Mesenteric fat pad (tissue), 1 donor: ENCODE results near the gene RHCG. TPM values are rescaled to one million over a fixed set of nuclear protein-coding genes. Genes with fewer than 3 reads are reported as not detected.
A peak's percentile ranks its signal among the peaks of the same experiment; 100 is the strongest.

Experiments used
- DNase-seq: peaks from one replicate; pipeline ENCODE4 v3.0.0-alpha.2; 2020; ENCODE audit warnings: low spot score
- total RNA-seq: library from RNA; stranded (reverse); fragmentation: NEBNext Ultra II Directional; extraction: Animal tissue kit (Norgen Biotek cat#: 25700); gene quantifications from one replicate; pipeline ENCODE4 v1.2.1, GENCODE V29; 2021
- donor health status: DM: yes; HTN: yes; CAD: no.

The RHCG gene
- total RNA-seq, 1 donor from 2014 or later, result 5.7 TPM

DNA sequence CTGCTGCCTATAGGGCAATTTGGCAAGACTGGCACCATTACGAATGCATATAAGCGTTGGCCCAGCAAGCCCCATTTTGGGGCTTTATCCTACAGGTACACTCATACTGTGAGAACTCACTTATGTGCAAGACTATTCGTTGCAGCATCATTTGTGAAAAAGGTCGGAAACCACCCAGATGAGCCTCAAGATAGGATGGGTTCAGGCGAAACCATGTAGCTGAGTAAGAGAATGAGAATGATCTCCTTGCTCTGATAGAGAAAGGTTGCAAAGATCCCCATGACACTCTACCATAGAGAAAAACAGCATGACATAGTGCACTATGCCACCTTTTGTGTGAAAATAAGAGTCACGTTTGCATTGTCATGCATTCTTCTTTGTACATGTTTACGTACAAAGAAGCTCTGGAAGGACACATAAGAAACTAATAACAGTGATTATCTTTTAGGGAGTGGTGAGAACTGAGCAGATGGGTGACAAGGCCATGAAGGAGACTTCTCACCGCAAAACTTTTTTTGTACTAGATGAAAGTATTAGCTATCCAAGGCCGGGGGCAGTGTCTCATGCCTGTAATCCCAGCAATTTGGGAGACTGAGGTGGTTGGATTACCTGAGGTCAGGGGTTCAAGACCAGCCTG is 50.0 kb downstream of the RHCG start:
- DNase-seq, result no peak

DNA sequence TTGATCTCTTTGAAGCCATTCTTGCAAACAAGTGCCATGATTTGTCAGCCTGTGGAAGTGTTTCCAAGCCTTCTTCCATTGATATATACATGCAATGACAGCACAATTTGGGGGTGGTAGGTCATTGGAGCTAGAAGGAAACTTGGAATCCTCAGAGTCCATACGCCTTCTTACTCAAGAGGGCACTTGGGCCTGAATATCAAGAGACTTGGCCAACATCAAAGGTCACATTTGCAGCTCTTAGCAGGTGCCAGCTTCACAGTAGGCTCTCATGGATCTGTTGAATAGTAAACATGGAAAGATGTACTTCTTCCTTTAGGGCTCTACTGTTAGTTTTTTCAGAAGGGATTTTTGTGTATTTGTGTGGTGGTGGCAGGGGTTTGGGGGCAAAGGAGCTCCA is 50.9 kb downstream of the RHCG start:
- DNase-seq, result no peak

DNA sequence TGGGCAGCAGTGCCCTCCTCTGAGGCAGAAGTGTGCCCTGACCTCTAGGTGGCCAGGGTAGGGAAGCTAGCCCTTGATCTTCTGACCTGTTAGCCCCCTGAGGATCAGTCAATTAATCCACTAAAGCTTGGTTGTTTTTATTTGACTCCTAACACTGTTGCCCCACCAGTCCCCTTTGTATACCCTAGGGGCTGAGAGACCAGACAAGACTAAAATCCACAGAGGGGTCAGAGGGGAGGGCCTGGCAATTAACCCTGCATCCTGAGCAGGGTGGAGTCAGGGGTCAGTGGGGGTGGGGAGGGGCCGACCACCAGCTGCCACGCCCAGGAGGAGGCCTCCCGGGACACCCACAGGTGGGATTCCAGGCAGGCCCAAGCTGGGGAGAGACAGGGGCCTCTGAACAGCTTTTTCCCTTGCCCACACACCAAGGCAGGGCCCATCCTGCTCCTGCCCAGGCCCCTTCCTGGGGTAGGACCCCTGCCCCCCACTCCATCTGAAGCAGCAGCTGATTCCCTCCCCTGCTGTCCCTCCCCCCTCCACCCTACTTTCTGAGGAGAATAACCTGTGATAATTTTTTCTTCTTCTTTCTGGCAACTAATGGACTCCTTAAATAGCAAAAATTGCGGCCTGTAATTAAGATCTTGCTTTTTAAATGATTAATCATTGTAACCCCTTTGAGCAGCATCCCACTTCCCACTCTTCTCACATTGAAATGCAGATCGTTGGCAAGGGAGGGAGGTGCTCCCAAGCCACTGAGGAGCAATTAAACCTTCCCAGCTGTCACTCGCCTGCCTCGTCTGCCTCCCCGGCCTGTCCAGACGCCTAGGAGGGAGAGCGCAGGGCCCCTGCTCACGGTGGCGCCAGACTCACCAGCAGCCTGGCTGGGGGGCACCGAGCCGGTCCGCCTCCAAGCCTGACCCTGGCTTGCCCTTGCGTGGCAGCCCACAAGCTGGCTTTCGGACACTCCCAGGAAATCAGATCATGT is 51.9 kb downstream of the RHCG start:
- DNase-seq, result no peak

DNA sequence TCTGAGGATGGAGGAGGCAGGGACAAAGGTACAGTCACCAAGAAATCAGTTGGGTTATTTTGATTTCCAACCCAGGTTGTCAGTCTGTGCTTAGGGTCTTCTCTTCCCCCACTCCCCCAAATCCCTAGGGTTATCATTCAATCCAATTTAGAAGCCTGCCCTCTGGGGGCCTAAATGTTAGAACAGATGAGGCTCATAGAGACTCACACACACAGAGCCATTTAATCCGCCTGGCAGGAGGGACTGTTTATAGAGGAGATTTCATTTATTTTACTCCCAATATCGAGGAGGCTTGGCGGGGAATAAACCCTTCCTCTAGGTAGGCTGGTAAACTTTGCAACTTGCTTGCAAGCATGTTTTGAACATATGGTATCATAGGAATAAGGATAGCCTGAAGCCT is 52.8 kb downstream of the RHCG start:
- DNase-seq, result no peak

DNA sequence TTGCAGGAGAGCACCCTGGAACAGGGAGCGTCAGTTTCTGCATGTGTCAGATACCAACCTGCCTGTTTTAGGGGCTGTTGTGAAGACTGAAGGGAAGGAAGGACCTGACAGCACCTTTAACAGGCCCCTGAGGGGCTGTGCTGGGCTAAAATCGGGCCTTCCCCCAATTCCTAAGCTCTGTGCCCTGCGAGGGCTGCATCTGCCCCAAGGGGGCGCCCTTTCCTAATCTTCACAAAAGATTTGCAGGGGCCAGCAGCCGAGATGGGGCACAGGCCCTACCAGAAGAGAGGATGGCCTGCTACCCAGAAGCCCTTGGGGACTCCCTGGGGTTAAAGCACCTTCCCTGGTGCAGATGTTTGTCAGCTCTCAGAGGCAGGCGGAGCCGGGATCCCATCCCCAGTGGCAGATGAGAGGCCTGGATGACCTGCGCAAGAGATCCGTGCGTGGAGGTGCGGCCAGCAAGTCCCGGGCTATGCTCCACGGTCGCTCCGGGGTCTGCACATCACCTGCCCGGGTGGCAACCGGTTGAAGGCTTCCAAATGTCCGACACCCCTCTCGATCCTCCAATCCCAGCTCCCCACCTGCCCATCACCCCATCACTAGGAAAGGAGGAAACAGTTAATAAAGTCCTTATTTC is 53.6 kb downstream of the RHCG start:
- no peak for DNase-seq

DNA sequence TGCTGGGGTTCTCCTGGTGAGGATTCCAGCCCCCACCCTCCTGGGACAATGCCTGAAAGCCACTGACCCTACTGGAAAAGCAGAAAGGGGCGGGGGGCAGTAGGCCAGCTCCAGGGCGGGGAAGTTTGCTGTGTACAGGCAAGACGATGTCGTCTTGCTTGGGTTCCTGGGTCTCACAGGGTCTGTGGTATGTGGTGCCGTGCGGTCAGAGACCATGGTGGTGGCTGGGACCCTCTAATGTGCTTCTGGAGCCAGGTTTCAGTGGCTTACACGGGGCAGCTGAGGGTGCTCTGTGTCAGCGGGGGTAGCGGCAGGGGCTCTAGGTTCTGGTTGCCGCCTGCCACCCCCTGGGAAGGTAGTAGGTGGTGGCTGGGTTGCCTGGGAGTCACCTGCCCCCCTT is 54.2 kb downstream of the RHCG start:
- no peak for DNase-seq

DNA sequence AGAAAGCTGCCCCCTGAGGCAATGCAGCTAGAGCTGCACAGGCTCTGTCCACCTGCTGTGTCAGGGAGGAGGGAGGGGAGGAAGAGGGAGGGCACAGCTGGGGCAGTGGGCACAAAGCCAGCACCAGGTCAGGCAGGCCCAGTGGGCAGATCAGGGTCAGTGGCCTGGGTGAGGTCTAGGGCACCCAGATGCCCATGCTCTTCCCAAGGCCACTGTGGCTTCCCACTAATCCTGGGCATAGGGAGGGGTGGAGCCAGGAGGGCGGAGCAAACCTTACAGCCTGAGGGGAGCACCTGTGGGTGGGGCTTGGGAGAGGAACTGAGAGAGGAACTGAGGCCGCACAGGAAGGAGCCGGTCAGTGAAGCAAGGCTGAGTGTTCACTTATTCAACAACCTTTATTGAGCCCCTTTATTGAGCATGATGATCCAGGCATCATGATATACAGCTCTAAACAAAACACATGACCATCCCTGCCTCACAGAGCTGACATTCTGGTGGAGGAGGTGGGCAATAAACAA is 55.0 kb downstream of the RHCG start:
- no peak for DNase-seq

DNA sequence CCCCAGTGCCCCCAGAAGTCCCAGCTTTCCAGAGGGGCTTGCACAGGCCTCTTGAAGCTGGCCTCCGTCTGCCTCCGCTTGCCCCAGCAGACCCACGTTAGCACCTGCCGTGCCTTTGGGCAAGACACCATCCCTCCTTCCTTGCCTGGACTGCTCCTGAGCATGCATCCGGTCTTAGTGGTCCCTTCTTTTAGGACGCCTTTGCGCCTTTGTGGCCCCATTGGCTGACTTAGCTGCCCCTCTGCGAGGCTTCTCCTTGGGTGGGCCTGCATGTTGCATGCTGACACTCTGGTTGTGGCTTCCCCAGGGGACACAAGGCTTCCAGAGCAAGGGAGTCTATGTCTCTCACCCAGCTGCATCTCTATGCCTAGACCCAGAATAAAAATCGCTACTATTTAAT is 56.6 kb downstream of the RHCG start:
- no peak for DNase-seq

DNA sequence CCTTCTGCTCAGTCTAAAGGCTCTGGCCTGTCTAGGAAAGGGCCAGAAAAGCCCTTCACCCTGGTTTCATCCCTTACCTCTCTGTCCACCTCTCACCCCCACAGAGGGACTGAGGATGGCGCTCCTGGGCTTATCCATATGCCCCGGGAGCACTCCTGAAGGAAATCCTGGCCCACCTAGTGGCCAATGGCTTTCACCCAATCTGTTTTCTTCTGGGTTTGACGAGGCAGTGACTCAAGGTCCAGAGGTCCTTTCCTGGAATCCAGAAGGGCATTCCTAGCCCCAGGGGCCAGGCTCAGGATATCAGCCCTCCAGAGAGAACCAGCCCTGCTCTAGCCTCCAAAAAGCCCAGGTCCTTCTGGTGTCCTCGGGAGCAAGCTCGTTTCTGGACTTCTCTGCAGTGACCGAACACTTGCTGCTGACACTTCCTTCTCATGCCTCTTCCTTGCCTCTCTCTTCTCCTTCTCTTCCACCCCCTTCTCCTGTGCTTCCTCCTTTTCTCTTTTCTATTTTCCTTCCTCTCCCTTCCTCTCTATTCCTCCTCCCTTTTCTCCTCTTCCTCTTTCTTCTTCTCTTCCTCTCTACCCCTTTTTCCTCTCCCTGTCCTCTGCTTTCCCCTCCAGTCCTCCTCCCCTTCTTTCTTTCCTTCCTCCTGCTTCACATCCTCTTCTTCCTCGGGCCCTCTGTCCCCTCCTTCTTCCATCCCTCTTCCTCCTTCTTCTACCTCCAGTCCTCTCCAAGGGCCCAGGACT is 59.6 kb downstream of the RHCG start:
- DNase-seq, result no peak

DNA sequence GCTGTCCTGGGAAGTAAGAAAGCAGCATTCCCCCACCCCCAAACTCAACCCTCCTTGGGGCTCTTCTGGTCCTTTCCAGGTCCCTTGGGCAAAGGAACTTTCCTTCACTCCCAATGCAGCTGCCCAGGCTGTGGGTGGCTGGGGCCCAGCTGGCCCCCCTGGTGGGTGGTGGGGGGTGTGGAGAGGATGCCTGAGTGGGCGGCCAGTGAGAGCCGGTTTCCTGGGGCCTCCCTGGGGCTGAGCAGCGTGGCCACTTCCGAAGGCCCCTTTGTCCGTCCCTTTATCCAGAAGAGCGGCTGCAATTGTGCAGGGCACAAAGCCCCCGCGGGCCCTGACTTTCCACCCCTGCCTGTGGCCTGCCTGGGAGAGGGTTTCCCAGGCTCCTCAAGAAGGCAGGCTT is 61.0 kb downstream of the RHCG start:
- no peak for DNase-seq

DNA sequence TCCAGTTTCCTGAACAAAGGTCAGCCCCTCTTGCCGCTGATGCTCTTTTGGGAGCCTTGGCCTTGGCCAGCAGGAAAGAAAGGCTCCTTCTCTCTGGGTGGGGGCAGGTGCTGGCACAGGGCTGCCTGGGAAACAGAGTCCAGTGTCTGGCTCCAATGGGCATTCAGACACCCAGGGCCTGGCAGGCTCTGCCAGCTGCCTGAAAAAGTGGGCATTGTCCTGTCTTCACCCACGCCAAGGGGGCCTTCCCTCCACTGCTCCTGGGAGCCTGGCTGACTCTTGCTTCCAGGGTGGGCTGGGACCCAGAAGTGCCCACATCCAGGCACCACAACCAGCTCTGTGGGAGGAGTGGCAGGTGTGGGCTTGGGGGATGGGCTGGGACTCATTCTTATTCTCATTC is 62.7 kb downstream of the RHCG start:
- no peak for DNase-seq

DNA sequence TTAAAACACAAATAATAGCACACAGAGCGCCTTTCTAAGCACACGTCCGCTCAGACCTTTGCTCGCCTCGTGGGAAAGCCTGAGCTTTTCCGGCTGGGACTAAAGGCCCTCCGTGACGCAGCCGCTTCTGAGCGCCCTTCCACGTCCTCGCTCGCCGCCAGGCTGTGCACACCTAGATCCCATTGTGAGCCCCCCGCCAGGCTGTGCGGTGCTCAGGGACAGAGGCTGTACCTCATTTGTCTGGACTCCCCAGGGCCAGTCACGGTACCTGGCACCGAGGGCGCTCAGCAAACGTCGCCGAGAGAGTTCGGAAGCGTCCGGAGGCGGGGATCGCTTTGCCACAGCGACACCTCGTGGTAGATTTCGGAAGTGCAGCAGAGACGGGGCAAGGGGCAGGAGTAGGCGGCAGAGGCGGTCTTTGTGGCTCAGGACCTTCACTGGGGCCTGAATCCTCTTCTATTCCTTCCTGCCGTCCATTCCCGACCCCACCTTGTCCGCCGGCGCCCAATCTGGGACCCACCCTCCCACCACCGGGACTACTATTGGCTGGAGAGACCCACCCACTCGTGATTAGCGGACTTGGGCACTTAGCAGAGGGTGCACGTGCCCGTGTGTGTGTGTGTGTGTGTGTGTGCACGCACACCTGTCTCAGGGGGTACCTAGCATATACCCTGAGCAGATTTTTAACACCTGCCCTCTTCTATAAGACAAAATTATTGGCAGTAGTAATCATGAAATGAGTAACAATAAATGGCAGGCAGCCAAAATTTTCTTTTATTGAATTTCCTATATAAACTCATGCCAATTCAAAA is 65.6 kb downstream of the RHCG start:
- DNase-seq, result peak; percentile 93

DNA sequence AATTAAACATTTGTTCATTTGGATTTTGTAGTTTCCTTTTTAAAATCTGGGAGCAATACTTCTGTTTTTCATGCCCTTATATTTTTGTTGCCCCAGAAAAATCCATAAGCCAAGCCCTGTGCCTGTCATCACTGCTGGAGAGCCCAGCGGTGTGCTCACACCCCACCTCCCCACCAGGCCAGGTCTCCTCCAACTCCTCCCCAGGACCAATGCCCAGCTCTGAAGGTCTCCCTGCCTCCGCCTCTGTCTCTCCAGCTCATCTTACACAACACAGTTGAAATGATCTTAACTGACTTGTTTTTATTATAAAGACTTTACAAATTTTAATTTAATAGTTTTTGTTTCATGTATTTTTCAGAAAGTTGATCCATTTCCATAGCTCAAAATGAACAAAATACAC is 66.4 kb downstream of the RHCG start:
- DNase-seq, result no peak

DNA sequence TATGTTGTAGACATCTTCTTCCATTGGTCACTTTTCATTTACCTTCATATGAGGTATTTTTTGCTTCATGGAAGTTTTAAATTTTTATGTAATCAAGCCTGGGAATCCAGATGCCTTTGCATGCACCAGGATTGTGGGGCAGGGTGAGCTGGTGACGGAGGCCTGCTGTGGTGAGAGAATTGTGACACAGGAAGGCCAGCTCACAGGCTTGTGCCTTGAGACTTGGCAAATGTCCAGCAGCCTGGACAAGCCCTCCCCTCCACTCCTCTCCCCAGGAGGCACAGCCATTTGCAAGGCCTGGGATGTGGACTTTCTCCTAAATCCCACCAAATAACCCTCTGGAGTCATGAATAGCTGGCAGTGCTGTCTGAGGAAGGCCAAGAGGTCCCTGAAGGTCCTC is 67.4 kb downstream of the RHCG start:
- no peak for DNase-seq

DNA sequence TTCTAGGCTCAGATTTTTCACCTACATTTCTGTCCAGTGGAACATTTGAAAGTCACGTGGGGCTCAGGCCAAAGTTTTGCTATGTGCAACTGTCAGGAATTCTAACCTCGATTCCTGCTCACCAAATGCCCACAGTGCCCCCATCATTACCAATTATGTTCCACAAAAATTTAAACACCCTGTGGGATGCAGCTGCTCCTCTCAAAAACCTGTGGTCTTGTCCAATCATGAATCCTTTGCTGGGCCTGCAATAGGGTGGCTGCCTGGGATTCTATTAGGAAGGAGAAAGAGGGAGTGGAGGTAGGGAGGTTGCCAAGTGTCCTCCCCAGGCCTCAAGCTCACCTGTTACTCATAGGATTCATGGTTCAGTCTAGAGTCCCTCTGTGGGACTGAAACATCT is 68.1 kb downstream of the RHCG start:
- DNase-seq, result no peak

DNA sequence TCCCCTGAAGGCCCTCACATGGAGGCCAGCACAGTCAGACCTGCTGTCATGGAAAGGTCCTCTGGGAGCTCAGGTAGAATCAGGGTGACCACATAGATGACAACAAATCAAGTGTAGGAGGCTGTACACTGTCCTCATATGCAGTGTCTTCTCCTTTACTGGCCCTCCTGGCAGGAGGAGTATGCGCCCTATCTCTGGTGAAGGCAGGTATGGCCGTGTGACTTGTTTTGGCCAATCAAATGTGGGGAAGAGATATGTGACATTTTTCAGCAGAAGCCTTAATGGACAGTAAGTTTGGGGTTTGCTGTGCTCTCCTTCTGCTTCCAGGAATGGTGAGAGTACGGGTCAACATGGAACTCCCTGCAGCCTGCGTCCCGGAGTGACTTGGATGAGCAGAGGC is 69.9 kb downstream of the RHCG start:
- no peak for DNase-seq

DNA sequence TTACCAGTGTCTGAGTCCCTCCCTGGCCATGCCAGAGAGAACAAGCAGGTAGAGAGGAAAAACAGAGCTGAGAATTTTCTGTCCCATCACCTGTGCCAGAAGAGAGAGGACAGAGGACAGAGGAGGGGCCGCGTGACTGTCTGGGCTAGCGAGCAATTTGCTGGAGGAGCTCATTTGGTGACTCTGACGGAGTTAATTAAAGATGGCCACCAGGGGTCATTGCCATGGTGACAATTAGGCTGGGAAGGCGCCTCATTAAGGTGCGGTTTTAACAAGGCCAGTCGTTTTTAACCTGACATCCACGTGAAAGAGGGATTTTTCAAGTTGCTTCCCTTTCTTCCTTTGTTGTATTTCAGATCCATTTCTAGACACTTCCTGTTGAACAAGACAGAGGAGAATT is 72.4 kb downstream of the RHCG start:
- DNase-seq, result no peak
